ENCODE measurements around the gene PTPRT.

The PTPRT gene

DNA sequence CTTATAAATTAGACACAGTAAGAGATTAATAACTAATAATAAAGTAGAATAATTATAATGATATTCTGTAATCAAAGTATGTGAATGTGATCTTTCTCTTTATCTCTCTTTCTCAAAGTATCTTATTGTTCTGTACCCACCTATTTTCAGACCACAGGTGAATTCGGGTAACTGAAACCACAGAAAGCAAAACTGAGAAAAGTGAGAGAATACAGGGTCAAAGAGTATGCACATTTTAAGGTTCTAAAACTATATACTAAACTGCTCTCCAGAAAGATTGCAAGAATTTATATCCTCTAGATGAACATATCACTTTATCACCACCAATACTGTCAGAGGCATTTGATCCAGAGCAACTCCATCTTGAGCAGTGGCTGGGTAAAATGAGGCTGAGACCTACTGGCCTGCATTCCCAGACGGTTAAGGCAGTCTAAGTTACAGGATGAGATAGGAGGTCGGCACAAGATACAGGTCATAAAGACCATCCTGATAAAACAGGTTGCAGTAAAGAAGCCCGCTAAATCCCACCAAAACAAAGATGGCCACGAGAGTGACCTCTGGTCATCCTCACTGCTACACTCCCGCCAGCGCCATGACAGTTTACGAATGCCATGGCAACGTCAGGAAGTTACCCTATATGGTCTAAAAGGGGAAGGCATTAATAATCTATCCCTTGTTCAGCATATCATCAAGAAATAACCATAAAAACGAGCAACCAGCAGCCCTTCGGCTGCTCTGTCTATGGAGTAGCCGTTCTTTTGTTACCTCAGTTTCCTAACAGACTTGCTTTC lies 211.3 kb downstream of the PTPRT start:
- no peak for DNase-seq (ENCODE audit: low read depth in 2 of 3, low spot score in 1 of 3)

DNA sequence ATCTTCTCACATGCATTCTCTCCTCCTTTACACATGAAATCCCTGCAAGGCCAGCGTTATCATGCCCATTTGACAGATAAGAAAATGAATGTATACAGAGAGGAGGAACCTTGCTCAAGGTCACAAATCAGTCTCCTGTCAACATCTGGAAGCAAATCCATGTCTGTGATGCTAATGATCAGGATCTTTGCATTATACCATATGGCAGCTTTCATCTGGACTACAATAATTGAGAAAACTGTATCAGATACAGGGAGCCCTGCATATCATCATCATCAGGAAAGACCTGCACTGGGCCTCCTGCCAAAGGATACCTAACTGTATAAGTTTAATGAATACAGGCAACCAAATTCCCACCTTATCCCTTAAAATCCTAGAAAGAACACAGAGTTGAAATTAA lies 213.7 kb downstream of the PTPRT start:
- no peak for DNase-seq (ENCODE audit: low read depth in 2 of 3, low spot score in 1 of 3)

DNA sequence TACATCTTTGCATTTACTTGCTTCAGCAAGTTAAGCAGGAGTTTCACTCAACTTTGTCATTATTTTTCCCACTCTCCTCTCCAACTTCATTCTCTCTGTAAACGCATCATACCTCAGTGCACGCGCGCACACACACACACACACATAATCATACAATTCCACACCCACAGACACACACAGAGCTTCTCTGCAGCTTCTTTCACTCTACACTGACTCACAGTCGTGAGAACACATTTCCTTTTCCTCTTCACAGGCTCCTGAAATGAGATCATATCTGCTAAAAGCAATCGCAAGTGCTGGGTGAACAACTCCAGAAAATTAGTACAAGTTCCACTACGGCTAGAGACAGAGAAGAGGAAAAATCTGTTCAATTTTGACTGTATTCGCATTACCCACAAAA lies 215.4 kb downstream of the PTPRT start:
- no peak for DNase-seq (ENCODE audit: low read depth in 2 of 3, low spot score in 1 of 3)

DNA sequence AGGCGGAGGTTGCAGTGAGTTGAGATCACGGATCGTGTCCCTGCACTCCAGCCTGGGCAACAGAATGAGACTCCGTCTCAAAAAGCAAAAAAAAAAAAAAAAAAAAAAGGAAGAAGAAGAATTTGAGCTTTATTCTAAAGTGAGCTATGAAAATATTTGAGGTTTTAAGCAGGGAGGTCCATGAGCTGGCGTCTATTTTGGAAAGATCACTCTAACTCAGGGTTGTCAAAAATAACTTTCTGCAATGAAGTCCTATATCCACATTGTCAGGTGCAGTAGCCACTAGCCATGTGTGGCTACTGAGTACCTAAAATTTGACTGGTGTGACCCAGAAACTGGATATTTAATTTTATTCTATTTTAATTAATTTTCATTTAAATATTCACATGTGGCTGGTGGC lies 217.1 kb downstream of the PTPRT start:
- DNase-seq (ENCODE audit: low read depth in 2 of 3, low spot score in 1 of 3): no peak

DNA sequence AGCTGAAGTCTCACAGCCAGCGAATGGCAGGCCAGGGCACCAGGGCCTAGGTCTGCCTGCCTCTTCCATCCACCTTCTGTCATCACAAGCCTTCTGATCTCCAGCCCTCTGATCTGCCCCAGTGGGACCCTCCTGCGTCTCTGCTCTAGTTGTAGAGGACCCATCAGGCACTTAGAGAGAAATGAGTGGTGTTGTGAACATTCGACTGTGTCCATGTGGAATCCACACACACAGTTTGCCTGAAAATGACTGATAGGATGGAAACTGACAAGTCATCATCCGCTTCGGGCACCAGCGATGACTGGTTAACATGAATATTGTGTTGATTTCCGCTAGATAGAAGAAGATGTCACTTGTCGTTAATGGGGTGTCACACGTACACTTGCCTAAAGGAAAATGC lies 221.0 kb downstream of the PTPRT start:
- DNase-seq (ENCODE audit: low read depth in 2 of 3, low spot score in 1 of 3): no peak

DNA sequence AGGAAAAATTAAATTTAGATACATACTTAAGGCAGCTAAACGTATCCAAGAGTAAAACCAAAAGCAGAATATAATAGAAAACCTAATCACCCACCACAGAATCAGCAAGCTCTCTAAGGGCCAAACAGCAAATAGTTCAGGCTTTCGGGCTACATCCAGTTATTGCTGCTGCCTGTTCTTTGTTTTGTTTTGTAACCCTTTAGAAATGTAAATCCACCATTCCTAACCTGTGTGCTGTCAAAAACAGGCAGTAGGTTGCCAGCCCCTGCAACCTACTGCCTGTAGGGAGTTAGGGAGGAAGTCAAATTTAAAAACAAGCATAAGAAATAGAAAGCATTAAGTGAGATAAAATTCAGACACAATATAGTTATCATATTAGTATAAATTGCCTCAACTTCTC lies 225.9 kb downstream of the PTPRT start:
- no peak for DNase-seq (ENCODE audit: low read depth in 2 of 3, low spot score in 1 of 3)

DNA sequence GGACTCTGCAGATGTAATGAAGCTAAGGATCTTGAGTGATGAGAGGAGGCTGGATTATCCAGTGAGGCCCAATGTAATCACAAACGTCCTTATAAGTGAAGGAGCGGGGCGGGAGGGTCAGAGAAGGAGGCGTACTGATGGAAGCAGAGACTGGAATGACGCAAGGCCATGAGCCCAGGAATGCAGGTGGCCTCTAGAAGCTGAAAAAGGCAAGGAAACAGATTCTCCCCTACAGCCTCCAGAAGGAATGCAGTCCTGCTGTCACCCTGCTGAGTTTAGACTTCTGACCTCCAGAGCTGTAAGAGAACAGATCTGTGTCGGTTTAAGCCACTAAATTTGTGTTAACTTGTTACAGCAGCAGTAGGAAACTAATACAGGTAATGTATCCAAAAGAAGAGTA lies 227.9 kb downstream of the PTPRT start:
- no peak for DNase-seq (ENCODE audit: low read depth in 2 of 3, low spot score in 1 of 3)

DNA sequence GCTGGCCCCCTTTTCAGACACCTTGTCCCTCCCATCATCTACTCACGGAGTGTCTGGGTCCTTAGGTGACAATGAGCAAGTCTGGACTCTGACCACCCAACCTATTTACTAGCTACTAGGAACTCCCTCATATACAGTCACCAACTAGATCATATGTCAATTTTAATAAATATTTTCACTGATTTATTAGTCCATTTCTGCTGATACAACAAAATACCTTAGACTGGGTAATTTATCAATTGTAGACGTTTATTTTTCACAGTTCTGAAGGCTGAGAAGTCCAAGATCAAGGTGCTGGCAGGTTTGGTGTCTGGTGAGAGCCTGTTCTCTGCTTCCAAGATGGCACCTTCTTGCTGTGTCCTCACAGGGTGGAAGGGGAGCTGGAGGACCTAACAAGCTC lies 229.7 kb downstream of the PTPRT start:
- no peak for DNase-seq (ENCODE audit: low read depth in 2 of 3, low spot score in 1 of 3)

DNA sequence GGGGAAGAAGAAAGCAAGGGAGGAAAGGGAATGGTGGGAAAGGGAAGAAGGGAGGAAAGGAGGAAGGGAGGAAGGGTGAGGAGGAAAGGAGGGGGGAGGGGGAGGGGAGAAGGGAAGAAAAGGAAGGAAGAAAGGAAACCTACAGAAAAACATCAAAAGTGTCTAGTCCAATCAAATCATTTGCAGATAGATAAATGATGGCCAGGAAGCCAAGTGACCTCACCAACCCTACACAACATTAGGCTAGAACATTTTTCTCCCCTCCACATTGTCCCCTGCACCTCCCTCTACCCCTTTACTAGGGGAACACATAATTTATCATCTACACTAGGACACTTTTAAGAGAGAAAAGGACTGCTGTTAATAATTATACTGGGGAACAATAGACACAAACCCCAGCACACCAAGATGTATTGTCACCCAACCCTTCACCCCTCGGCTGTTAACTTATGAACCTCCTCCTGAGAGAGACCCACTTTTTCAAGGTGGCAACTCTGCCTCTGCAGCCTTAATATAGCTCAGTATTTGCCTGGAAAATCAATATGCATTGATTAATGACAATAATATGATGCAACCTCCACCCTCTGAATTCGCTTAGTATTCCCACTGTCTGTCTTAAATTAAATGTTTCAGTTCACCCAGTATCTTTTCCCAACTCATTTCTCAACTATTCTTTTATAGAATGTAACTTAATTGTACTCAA lies 231.2 kb downstream of the PTPRT start:
- no peak for DNase-seq (ENCODE audit: low read depth in 2 of 3, low spot score in 1 of 3)

DNA sequence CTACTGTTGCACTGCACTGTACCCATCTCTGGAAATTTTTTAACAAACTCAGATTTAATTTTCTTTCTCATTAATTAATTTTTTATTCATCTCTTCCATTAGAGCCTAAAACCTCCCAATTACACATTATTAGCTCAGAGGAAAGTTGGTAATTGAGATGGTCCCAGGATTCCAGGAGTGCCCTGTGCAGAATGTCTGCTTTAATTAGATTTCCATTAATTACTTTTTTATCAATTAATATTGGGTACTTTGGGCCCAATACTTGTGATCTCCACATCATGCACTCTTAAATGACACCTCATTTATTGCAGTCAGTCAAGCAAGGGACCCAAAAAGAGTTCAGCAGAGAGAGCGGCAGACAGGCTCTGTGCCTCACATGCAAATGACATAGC lies 232.0 kb downstream of the PTPRT start:
- no peak for DNase-seq (ENCODE audit: low read depth in 2 of 3, low spot score in 1 of 3)

DNA sequence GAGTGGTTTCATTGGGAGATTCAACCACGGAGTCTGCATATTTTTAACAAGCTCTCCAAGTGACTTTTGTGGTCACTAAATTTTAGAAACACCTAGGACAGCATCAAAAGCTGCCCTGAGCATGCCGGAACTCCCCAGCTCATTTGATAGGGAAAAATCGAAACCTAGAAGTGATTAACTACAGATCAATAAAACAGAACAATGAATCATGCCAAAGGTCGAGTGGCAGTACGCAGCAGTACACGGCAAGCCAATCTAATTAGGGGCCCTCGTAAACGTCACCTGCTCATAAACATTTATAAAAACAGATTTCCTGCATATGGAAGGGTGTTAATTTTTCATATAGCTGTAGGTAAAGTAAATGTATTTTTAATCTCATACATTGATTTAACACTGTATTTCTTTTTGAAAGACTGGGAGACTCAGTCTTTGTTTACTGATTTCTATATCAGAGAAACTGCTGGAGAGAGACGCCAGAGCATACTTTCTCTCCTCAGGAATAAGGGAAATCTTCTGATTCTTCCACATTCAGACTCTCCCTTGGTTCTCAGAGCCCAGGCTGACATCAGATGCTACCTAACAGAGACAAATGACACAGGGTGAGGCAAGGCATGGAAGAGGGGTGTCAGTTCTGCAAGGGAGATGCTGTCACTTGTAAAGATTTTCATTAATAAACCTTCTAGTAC lies 232.5 kb downstream of the PTPRT start:
- DNase-seq (ENCODE audit: low read depth in 2 of 3, low spot score in 1 of 3): no peak

DNA sequence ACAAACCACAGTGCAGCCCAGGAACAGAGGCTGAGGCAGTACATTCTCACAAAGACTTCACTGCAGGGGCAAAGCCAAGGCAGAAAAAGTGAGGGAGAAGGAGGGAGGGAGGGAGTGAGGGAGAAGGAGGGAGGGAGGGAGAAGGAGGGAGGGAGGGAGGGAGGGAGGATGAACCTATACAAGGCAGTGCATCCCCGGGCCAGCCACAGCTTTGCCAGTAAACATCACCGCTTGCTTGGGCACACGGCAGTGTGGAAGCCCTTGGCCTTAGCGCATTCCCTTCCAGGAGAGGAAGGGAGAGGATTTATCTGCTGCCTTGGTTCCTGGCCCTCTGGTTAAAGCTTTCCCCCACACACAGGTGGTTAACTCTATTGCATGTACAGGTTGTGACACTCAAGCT lies 234.0 kb downstream of the PTPRT start:
- DNase-seq (ENCODE audit: low read depth in 2 of 3, low spot score in 1 of 3): no peak

DNA sequence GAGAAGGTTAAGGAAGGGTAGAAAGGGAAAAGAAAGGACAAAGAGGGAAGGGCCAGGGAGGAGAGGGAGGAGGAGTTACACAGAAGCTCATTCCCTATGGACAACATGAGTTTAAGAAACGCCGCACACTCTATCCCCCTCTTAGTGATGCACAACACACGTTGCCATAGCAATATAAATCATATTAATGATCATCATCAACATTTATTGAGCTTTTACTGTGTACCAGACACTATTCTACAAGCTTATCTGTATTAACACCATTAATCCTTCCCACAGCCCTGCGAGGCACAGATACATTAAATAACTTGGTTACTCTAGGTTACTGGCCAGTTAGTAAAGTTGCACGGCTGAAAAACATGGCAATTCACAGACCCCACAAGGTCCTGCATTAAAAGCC lies 234.8 kb downstream of the PTPRT start:
- DNase-seq (ENCODE audit: low read depth in 2 of 3, low spot score in 1 of 3): no peak

DNA sequence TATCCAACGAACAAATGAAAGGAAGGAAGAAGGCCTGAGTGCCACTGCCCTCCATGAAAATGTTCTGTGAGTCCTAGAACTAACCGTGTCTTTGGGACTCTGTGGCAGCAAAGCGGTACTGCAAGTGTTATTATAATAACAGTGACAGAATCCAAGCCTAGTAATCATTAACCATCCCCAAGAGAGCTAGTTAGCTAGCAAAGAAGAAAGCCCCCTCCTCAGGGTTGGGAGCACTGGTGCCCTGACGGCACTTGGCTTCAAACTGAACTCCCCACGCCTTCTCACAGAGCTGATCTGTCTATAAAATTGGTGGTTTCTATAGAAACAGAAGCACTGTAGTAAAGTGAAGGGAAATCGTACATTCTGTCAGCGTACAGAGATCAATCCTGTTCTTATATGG lies 239.8 kb downstream of the PTPRT start:
- no peak for DNase-seq (ENCODE audit: low read depth in 2 of 3, low spot score in 1 of 3)

DNA sequence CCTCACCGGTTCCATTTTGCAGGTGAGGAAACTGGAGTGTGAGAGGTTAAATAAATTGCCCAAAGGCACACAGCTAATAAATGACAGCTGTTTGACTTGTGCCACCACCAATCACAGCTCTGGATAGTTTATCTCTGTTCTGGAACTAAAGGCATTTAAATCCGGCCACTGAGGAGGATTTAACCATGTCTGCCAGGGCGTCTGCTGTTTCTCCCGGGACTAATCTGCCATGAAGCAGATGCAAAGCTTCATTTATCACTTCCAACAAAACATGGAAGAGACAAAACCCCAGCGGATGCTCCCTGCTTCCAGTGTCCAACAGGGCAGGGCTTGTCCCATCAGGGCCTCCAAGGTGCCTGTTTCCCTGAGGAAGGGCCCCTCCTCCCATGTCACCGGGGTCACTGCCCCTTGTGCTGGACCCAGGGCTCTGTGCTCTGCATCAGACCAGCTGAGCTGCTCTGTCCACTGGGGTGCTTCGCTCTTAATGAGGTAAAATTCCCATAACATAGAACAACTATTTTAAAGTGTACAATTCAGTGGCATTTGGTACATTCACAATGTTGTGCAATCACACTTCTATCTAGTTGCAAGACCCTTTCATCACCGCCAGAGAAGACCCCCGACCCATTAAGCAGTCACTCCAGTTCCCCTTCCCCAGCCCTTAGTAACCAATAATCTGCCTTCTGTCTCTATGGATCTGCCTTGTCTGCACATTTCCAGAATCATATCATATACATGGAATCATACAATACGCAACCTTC lies 244.3 kb downstream of the PTPRT start:
- no peak for DNase-seq (ENCODE audit: low read depth in 2 of 3, low spot score in 1 of 3)

DNA sequence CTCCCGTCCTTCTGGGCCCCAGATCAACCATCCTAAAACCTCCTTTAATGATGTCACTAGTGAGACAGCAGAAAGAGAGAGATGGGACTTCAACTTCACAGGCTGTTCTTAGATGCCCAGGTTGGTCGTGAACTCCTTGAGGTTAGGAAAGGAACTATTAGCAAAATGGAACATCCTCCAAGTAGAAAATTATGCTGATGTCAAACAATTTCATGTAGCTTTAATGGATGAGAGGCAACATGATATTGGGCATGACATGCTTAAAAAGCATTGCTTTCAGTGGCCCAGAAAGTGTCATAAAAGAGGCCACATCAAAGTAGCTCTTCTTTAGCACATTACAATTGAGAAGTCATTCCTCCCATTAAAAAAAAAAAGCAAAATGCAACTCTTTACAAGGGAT lies 248.1 kb downstream of the PTPRT start:
- no peak for DNase-seq (ENCODE audit: low read depth in 2 of 3, low spot score in 1 of 3)

DNA sequence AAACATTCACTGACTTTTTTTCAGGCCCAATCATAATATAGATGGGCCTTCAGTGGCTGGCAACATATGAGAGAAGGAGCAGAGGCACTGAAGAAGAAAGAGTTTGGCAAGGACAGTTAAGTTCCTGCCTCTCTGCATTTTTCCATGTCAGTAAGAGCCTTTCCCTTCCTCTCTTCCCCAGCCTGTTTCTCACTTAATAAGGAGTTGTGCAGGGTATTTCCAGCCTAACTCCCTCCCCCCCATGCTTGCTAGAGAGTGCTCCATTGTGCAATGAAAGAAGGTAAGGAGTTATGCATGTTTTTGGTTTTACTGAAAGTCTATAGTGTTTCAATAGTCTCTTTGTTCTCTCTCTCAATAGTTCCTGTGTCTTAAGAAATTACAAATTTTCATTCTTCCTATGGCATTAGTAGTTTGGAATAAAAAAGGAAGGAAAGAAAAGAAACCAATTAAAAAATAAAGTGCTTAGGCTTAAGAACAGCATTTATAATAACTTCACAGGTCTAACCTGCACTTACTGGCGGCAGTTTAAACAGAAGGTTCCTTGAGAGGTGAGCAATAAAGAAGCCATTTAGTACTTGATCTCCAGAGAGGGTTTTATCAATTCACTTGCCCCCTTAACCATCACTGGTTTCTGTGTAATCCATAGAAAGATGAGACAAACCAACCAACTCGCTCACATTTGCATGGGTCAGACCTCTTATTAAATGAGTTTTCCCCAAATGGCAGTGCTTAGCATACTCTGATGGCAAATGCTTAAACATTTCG lies 251.1 kb downstream of the PTPRT start:
- no peak for DNase-seq (ENCODE audit: low read depth in 2 of 3, low spot score in 1 of 3)

DNA sequence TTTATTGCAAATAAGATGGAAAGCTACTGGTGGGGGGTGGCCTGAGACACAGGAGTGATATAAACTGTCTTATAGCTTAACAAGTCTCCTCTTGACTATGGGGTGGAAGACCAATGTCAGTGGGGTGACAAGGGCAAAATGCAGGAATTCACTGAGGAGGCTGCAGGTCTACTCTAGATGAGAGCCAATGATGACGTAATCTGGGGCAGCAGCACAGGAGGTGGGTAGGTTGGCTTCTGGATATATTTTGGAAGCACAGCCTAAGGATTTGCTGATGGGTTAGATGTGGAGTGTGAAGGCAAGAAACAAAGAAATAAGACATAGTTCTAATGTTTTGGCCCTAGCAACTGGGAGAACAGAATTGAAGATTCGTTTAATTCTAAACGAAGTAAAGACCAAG lies 253.2 kb downstream of the PTPRT start:
- no peak for DNase-seq (ENCODE audit: low read depth in 2 of 3, low spot score in 1 of 3)

DNA sequence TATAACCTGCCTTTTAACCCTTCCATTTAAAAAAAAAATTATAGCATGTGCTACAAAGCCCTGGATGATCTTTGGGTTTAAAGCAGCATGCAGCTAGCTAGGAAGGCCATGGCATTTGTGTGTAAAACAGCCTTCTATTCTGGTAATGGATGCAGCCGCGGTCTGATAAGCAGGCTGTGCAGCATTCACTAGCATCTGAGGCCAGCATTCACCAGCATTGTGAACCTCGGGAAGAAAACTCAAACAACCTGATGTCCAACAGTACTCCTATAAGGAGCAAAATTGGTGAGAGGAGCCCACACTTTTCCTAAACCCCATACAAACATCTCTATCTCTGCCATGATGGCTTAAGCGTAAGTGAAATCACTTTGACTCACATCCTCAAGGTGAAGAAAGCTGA lies 265.5 kb downstream of the PTPRT start:
- DNase-seq (ENCODE audit: low read depth in 2 of 3, low spot score in 1 of 3): no peak

DNA sequence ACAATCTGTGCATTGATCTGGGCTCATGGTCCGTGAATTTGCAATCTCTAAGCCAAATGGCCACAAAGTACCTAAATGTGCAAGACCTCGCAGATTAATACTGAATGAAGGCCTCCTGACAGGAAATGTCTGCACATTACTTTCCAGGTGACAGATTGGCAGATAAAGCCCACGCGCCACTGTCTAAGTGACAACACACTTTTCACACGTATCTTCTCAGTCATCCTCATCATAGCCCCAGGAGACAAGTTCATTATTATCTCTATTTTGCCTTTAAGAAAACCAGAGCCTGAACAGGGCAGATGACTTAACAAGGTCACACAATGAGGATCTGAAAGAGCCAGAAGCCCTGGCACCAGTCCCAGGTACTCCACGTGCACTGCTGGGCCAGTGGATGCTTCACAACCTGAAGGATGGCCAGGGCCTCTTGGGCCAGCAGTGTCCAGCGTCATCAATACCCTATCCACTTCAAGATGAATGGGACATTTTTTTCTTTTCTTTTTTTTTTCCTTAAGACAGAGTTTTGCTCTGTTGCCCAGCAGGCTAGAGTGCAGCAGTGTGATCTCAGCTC lies 266.3 kb downstream of the PTPRT start:
- no peak for DNase-seq (ENCODE audit: low read depth in 2 of 3, low spot score in 1 of 3)

DNA sequence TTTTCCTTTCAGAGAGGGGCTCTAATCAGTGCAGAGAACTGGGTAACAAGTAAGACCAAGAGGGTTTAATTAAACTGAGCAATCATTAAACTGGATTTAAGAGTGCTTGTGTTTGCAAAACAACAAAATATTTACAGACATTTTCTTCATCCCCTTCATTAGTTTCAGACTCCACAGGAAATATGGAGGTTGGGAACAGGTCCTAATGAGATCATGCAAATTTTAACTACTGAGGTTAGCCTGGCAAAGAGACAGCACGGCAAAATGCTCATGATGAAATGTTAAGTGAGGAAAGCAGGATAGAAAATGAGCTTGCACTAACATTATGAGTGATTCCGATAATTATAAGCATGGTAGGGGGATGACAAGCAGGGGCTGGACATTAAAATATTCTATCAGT lies 268.9 kb downstream of the PTPRT start:
- DNase-seq (ENCODE audit: low read depth in 2 of 3, low spot score in 1 of 3): no peak

Measured in stimulated activated CD4-positive, alpha-beta T cell treated with anti-CD3 and anti-CD28 coated beads, Interleukin-12 subunit alpha, Interleukin-12 subunit beta, amount 100 ng/mL, for 48 hours (primary cell).